ENCODE measurements around the gene MESP1. TPM values are rescaled to one million over a fixed set of nuclear protein-coding genes. Genes with fewer than 3 reads are reported as not detected.

Gene MESP1
- total and polyA plus RNA-seq, 2 experiments from 2014 or later = 0.63 TPM; not detected in 1

- Histone ChIP-seq H3K9ac (no peak overlapping the region), H3K4me3 (no peak overlapping the region), H3K36me3 (ENCODE audit: low read depth) (no peaks in the 10 kb centered on the region), H3K4me2 (ENCODE audit: unreplicated experiment) (no peak overlapping the region), H4K20me1 (ENCODE audit: insufficient read depth) (no peaks in the 10 kb centered on the region), H2AFZ (no peak overlapping the region), H3F3A (ENCODE audit: insufficient read depth) (peaks cover 16% of the 10 kb centered on the region; the same call in 1 of the 2 replicates), H3K9me2 (ENCODE audit: insufficient read depth) (no peaks in the 10 kb centered on the region), H3K79me2 (ENCODE audit: insufficient read depth) (no peaks in the 10 kb centered on the region), H3K27ac (no peak overlapping the region), H3K27me3 (replicated peaks; ENCODE audit: insufficient read depth) (no peaks in the 10 kb centered on the region), H3K9me3 (ENCODE audit: low read depth) (no peaks in the 10 kb centered on the region), H3K4me1 (ENCODE audit: insufficient read depth) (peaks cover 19% of the 10 kb centered on the region)
- TF ChIP-seq EZH2phosphoT487 (IDR thresholded peaks at IDR 0.05; ENCODE audit: insufficient read depth, low read depth) (no peak), EZH2 (IDR thresholded peaks at IDR 0.05; ENCODE audit: insufficient read depth, poor library complexity, severe bottlenecking) (no peak)
- WGBS, 2 experiments (ENCODE audit: low coverage in 1 of 2, low lambda C conversion rate in 2 of 2, missing lambda C conversion rate in 2 of 2) = 85 to 92% methylated on average over 10 of the region's 10 CpGs
- in situ Hi-C loops (cut with MboI) = no loop called here
- no peak for DNase-seq
Observed at GRCh38 chr15:89777782-89778380, 26.8 kb upstream of the MESP1 start.

DNA sequence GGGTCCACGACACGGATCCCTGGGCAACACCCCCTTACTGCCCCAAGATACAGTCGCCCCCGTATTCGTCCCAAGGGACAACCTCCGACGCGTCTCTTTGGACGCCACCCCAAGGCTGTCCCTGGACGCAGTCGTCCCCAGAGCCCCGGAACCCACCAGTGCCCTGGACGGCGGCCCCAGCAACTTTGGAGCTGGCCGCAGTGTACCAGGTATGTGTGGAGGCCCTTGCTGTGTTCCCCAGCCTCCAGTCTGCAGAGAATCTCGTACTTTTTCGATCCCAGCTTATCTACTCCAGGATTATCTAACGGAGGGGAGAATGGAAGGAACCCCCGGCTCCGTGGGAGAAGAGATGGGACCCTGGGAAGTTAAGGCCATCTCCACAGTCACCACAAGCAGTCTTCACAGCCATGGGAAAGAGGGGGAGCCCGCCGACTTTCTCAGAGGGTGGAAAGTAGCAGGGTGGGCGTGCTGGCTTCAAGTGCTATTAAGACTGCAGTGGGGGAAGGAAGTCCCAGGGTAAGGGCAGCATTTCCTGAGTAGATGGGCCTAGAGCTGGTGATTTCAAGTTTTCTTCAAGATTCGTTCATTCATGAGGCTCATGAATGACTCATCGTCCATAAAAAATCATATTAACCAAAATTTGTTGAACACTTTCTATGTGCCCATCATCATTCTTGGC lies 26.2 kb upstream of the MESP1 start:
- Histone ChIP-seq H3K27ac (no peak overlapping the region), H4K20me1 (ENCODE audit: insufficient read depth) (no peaks in the 10 kb centered on the region), H2AFZ (peak overlapping the region; percentile 79; the same call in 1 of the 2 replicates), H3K4me3 (no peak overlapping the region), H3K27me3 (replicated peaks; ENCODE audit: insufficient read depth) (no peaks in the 10 kb centered on the region), H3K4me1 (ENCODE audit: insufficient read depth) (peaks cover 15% of the 10 kb centered on the region), H3K4me2 (ENCODE audit: unreplicated experiment) (no peak overlapping the region), H3F3A (ENCODE audit: insufficient read depth) (peaks cover 9% of the 10 kb centered on the region; the same call in 1 of the 2 replicates), H3K36me3 (ENCODE audit: low read depth) (no peaks in the 10 kb centered on the region), H3K9me2 (ENCODE audit: insufficient read depth) (no peaks in the 10 kb centered on the region), H3K9me3 (ENCODE audit: low read depth) (no peaks in the 10 kb centered on the region), H3K9ac (no peak overlapping the region), H3K79me2 (ENCODE audit: insufficient read depth) (no peaks in the 10 kb centered on the region)
- TF ChIP-seq EZH2 (IDR thresholded peaks at IDR 0.05; ENCODE audit: insufficient read depth, poor library complexity, severe bottlenecking) = no peak
- no peak for TF ChIP-seq EZH2phosphoT487 (IDR thresholded peaks at IDR 0.05; ENCODE audit: insufficient read depth, low read depth)
- in situ Hi-C loops (cut with MboI) = no loop called here
- 80 to 85% methylated on average over 24 to 25 of the region's 25 CpGs for WGBS, 2 experiments (ENCODE audit: low coverage in 1 of 2, low lambda C conversion rate in 2 of 2, missing lambda C conversion rate in 2 of 2)
- no peak for DNase-seq

DNA sequence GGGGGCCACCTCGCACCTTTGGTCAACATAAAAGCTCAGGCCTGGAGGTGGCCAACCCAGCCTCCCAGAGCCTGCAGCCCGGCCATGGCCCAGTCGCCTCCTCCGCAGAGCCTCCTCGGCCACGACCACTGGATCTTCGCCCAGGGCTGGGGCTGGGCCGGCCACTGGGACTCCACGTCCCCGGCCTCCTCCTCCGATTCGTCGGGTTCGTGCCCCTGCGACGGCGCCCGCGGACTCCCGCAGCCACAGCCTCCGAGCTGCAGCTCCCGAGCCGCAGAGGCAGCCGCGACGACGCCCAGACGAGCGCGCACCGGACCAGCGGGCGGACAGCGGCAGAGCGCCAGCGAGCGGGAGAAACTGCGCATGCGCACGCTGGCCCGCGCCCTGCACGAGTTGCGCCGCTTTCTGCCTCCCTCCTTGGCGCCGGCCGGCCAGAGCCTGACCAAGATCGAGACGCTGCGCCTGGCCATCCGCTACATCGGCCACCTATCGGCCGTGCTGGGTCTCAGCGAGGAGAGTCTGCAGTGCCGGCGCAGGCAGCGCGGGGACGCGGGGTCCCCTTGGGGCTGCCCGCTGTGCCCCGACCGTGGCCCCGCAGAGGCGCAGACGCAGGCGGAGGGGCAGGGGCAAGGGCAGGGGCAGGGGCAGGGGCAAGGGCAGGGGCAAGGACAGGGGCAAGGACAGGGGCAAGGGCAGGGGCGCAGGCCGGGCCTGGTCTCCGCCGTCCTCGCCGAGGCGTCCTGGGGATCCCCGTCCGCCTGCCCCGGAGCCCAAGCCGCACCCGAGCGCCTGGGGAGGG lies 25.4 kb upstream of the MESP1 start, which contains the start of gene MESP2:
MESP2 (plus strand) TSS at position 59 of the 799 bp plus-strand sequence; CDS start at position 85, 26 bp downstream.
- Histone ChIP-seq H3K9me3 (ENCODE audit: low read depth) (no peaks in the 10 kb centered on the region), H3K9ac (peak within 1 kb of the TSS; percentile 55), H4K20me1 (ENCODE audit: insufficient read depth) (no peaks in the 10 kb centered on the region), H3K27me3 (replicated peaks; ENCODE audit: insufficient read depth) (no peaks in the 10 kb centered on the region), H3K4me2 (ENCODE audit: unreplicated experiment) (peak within 1 kb of the TSS; percentile 65), H3F3A (ENCODE audit: insufficient read depth) (0 out of 2 replicates have a peak, but pooled peaks cover 3% of the 10 kb centered on the region), H3K9me2 (ENCODE audit: insufficient read depth) (no peaks in the 10 kb centered on the region), H3K4me1 (ENCODE audit: insufficient read depth) (peaks cover 8% of the 10 kb centered on the region), H3K4me3 (peak within 1 kb of the TSS; percentile 60), H2AFZ (peak within 1 kb of the TSS; percentile 79), H3K27ac (no peak within 1 kb of the TSS), H3K79me2 (ENCODE audit: insufficient read depth) (no peaks in the 10 kb centered on the region), H3K36me3 (ENCODE audit: low read depth) (no peaks in the 10 kb centered on the region)
- TF ChIP-seq EZH2phosphoT487 (IDR thresholded peaks at IDR 0.05; ENCODE audit: insufficient read depth, low read depth) (no peak), EZH2 (IDR thresholded peaks at IDR 0.05; ENCODE audit: insufficient read depth, poor library complexity, severe bottlenecking) (no peak)
- 2 to 13% methylated on average over 53 to 61 of the region's 82 CpGs for WGBS, 2 experiments (ENCODE audit: low coverage in 1 of 2, low lambda C conversion rate in 2 of 2, missing lambda C conversion rate in 2 of 2)
- DNase-seq = peak; percentile 90
- in situ Hi-C loops (cut with MboI) = no loop called here

DNA sequence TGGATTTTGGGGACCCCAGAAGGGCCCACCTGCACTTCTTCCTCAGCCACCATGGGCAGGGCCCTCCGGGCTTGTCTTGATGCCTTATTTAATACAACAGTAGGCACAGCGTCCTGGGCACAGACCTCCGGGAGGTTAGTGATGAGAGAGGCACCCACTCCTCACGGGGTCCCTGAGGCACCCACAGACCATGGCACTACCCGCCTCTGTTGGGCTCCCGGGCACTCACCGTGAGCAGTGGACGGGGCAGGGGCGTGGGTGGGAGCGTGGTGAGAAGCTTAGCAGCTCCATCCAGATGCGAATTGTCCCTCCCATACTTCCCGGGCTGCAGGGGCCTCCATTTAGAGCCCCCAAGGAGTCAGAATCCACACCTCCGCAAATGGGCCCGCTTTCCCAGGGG lies 24.8 kb upstream of the MESP1 start:
- Histone ChIP-seq H3K27me3 (replicated peaks; ENCODE audit: insufficient read depth) (no peaks in the 10 kb centered on the region), H3K27ac (no peak overlapping the region), H3K9ac (peak overlapping the region; percentile 55), H3F3A (ENCODE audit: insufficient read depth) (peaks cover 3% of the 10 kb centered on the region; the same call in 1 of the 2 replicates), H3K4me1 (ENCODE audit: insufficient read depth) (peaks cover 10% of the 10 kb centered on the region), H2AFZ (peak overlapping the region; percentile 79), H3K9me2 (ENCODE audit: insufficient read depth) (no peaks in the 10 kb centered on the region), H3K4me3 (peak overlapping the region; percentile 60), H4K20me1 (ENCODE audit: insufficient read depth) (no peaks in the 10 kb centered on the region), H3K79me2 (ENCODE audit: insufficient read depth) (no peaks in the 10 kb centered on the region), H3K36me3 (ENCODE audit: low read depth) (no peaks in the 10 kb centered on the region), H3K4me2 (ENCODE audit: unreplicated experiment) (peak overlapping the region; percentile 65), H3K9me3 (ENCODE audit: low read depth) (no peaks in the 10 kb centered on the region)
- in situ Hi-C loops (cut with MboI) = no loop called here
- no peak for TF ChIP-seq EZH2phosphoT487 (IDR thresholded peaks at IDR 0.05; ENCODE audit: insufficient read depth, low read depth)
- no peak for TF ChIP-seq EZH2 (IDR thresholded peaks at IDR 0.05; ENCODE audit: insufficient read depth, poor library complexity, severe bottlenecking)
- 70 to 76% methylated on average over 11 to 14 of the region's 14 CpGs for WGBS, 2 experiments (ENCODE audit: low coverage in 1 of 2, low lambda C conversion rate in 2 of 2, missing lambda C conversion rate in 2 of 2)
- DNase-seq = no peak
